ENCODE results near the gene RASGRF2. TPM values are rescaled to one million over a fixed set of nuclear protein-coding genes. Genes with fewer than 3 reads are reported as not detected.

RASGRF2 gene
- total and polyA plus RNA-seq, 2 of the 8 experiments (the other 6 are each of a cell fraction or from before 2014, with no cell fraction given) = 2.6 to 29.5 TPM

- no peaks in the 10 kb centered on the region for H3K36me3 ChIP-seq (ENCODE audit: control insufficient read depth in 2 of 4, insufficient read depth in 4 of 4, low read length in 3 of 4)
- H3K9ac ChIP-seq (replicated peaks in 1 of 4; ENCODE audit: extremely low read depth in 1 of 4, low read depth in 3 of 4, low read length in 3 of 4) = no peak overlapping the region
- no peak overlapping the region for H2AFZ ChIP-seq (ENCODE audit: low read length)
- no peaks in the 10 kb centered on the region for H3K4me1 ChIP-seq (replicated peaks in 1 of 4; ENCODE audit: control insufficient read depth in 3 of 4, insufficient read depth in 4 of 4, low read length in 3 of 4)
- no peak for DNase-seq (ENCODE audit: low read depth in 1 of 2, low spot score in 2 of 2)
- ChIA-PET CTCF (ENCODE audit: partially characterized antibody) (interaction anchor here (1.6 kb wide), 1 partner anchor 41 kb away, joined by 6 read pairs; no protein-coding TSS in a partner anchor), POLR2A (ENCODE audit: partially characterized antibody) (interaction anchor here (0.8 kb wide), 1 partner anchor 13 kb away, joined by 4 read pairs; no protein-coding TSS in a partner anchor)
- no peak overlapping the region for H4K91ac ChIP-seq (replicated peaks; ENCODE audit: insufficient read length, low read length)
- no peak for FAIRE-seq
- no peak overlapping the region for H4K5ac ChIP-seq (ENCODE audit: insufficient read length, low read depth, low read length)
- H3K4ac ChIP-seq (replicated peaks; ENCODE audit: insufficient read length, low read depth, low read length) = no peak overlapping the region
- no peak overlapping the region for H3K14ac ChIP-seq (ENCODE audit: insufficient read length)
- no peak overlapping the region for H4K8ac ChIP-seq (ENCODE audit: extremely low read depth, insufficient read depth, low read length)
- no peaks in the 10 kb centered on the region for H3K79me1 ChIP-seq (ENCODE audit: low read depth, low read length)
- no peak overlapping the region for H3K18ac ChIP-seq (ENCODE audit: extremely low read depth, low read length)
- no peaks in the 10 kb centered on the region for H4K20me1 ChIP-seq (replicated peaks in 1 of 2; ENCODE audit: control insufficient read depth in 1 of 2, insufficient read depth in 2 of 2, low read length in 2 of 2)
- 90% methylated on average over 4 of the region's 4 CpGs; no CpG with 5 or more reads in 1 of the 2 experiments for WGBS, 2 experiments (ENCODE audit: extremely low coverage in 1 of 2, insufficient coverage in 1 of 2, insufficient read length in 1 of 2, insufficient replicate concordance in 2 of 2, low coverage in 1 of 2, low lambda C conversion rate in 2 of 2, missing lambda C conversion rate in 1 of 2)
- no peak overlapping the region for H3K56ac ChIP-seq (replicated peaks; ENCODE audit: insufficient read length, low read depth, low read length)
- no peak overlapping the region for H2BK20ac ChIP-seq (ENCODE audit: low read length)
- no peak overlapping the region for H2BK120ac ChIP-seq (replicated peaks; ENCODE audit: low read depth, low read length)
- H3K9me3 ChIP-seq (ENCODE audit: insufficient read depth in 2 of 2, low read depth in 1 of 2, low read length in 1 of 2) = no peaks in the 10 kb centered on the region
- peak overlapping the region; percentile 43; the same call in 1 of the 2 replicates for H2AK5ac ChIP-seq (ENCODE audit: low read depth, low read length)
- H3K23ac ChIP-seq (ENCODE audit: insufficient read length) = no peak overlapping the region
- H2BK5ac ChIP-seq (ENCODE audit: low read depth, low read length) = no peak overlapping the region
- no peak overlapping the region for H3K27ac ChIP-seq (ENCODE audit: low read depth, low read length)
- no peak overlapping the region for H3K4me2 ChIP-seq (ENCODE audit: insufficient read depth in 1 of 2, low read depth in 2 of 2, low read length in 2 of 2)
- peaks cover 0 to 6% of the 10 kb centered on the region in 2 experiments; a peak in 2 of 4 replicates for H3K79me2 ChIP-seq (ENCODE audit: control insufficient read depth in 1 of 2, insufficient read depth in 2 of 2, low read length in 2 of 2)
- H2BK12ac ChIP-seq (ENCODE audit: low read depth, low read length) = 0 out of 2 replicates have a peak overlapping the region, but pooled peaks have one; percentile 4
- H3K27me3 ChIP-seq (replicated peaks in 1 of 4; ENCODE audit: control insufficient read depth in 3 of 4, extremely low read depth in 1 of 4, insufficient read depth in 3 of 4, low read length in 3 of 4) = no peaks in the 10 kb centered on the region
- H3K4me3 ChIP-seq (ENCODE audit: extremely low read depth in 1 of 4, insufficient read depth in 2 of 4, low read depth in 3 of 4, low read length in 4 of 4) = no peak overlapping the region
- H2BK15ac ChIP-seq (ENCODE audit: low read length) = no peak overlapping the region; the same call in 1 of the 2 replicates
- H3K23me2 ChIP-seq (ENCODE audit: low read depth, low read length) = no peaks in the 10 kb centered on the region
- TF ChIP-seq NRF1 (IDR thresholded peaks at IDR 0.05; ENCODE audit: low read depth, low read length) = no peak
- no peak for TF ChIP-seq CEBPB (IDR thresholded peaks at IDR 0.05; ENCODE audit: low read depth, low read length)
- TF ChIP-seq POLR2A (IDR thresholded peaks at IDR 0.05; ENCODE audit: control extremely low read depth in 1 of 2, low read depth in 2 of 2, low read length in 2 of 2) = no peak
- no peak for TF ChIP-seq NANOG (IDR thresholded peaks at IDR 0.05; ENCODE audit: insufficient read depth, low read depth, low read length, poor library complexity, severe bottlenecking)
- TF ChIP-seq SRF (IDR thresholded peaks at IDR 0.05; ENCODE audit: low read depth, low read length) = no peak
- TF ChIP-seq POU5F1 (IDR thresholded peaks at IDR 0.05; ENCODE audit: low read depth, low read length) = no peak
- TF ChIP-seq TAF1 (IDR thresholded peaks at IDR 0.05; ENCODE audit: low read depth, low read length) = no peak
- TF ChIP-seq KDM4A (IDR thresholded peaks at IDR 0.05; ENCODE audit: low read depth, low read length, severe bottlenecking) = no peak
- TF ChIP-seq ASH2L (IDR thresholded peaks at IDR 0.05; ENCODE audit: low read length) = no peak
- no peak for TF ChIP-seq JUN (IDR thresholded peaks at IDR 0.05; ENCODE audit: low read depth, low read length)
- no peak for TF ChIP-seq HDAC6 (IDR thresholded peaks at IDR 0.05; ENCODE audit: low read depth, low read length)
- TF ChIP-seq SIRT6 (IDR thresholded peaks at IDR 0.05; ENCODE audit: low read length) = no peak
- TF ChIP-seq RNF2 (IDR thresholded peaks at IDR 0.05; ENCODE audit: borderline replicate concordance, low read depth, low read length, missing control alignments, poor library complexity, severe bottlenecking) = no peak
- no peak for TF ChIP-seq E2F6 (IDR thresholded peaks at IDR 0.05)
- TF ChIP-seq TBP (IDR thresholded peaks at IDR 0.05; ENCODE audit: low read depth, low read length) = no peak
Measured at GRCh38 chr5:80976985-80977384, 16.8 kb downstream of the RASGRF2 start.

All from H1 (cell line).